DND-41 (cell line): ENCODE data around the gene USP22.

Source experiments
- ATAC-seq: fragments of 200-7000 bp; cut with Tn5 transposase; 3 replicates; pipeline ENCODE4 v1.9.1; 2021; ENCODE audit warnings: low read depth; ENCODE audit not compliant: insufficient read depth
- DNase-seq: peaks from one replicate; pipeline ENCODE4 v3.0.0-alpha.2; 2020
- H2AFZ ChIP-seq: 2 replicates; pipeline ENCODE4 v1.6.0; 2012; ENCODE audit warnings: low read depth, low read length
- H3K27ac ChIP-seq: 2 replicates; pipeline ENCODE4 v1.5.1; 2012; ENCODE audit warnings: low read length, inconsistent platforms
- H3K27me3 ChIP-seq: fragments of 200-600 bp; sonication (generic); 2 replicates; pipeline ENCODE4 v1.6.0; 2012; ENCODE audit warnings: low read length, mild to moderate bottlenecking, inconsistent platforms; ENCODE audit not compliant: insufficient read depth, poor library complexity
- H3K36me3 ChIP-seq: 2 replicates; pipeline ENCODE4 v1.5.1; 2012; ENCODE audit warnings: low read length, inconsistent platforms; ENCODE audit not compliant: insufficient read depth
- H3K4me1 ChIP-seq: 2 replicates; pipeline ENCODE4 v1.5.1; 2012; ENCODE audit warnings: mild to moderate bottlenecking, low read length; ENCODE audit not compliant: insufficient read depth
- H3K4me2 ChIP-seq: 2 replicates; pipeline ENCODE4 v1.6.0; 2012; ENCODE audit warnings: mild to moderate bottlenecking, moderate library complexity, low read length, inconsistent platforms; ENCODE audit not compliant: insufficient read depth
- H3K4me3 ChIP-seq, 2 experiments: fragments of 200-600 bp in 1 of 2; shearing (Covaris generic) in 1 of 2; 2 replicates each; pipeline ENCODE4 v1.5.1; 2012 to 2016; ENCODE audit warnings: inconsistent platforms in 2 of 2, low read length in 2 of 2, mild to moderate bottlenecking in 2 of 2, low read depth in 1 of 2, moderate library complexity in 1 of 2
- H3K79me2 ChIP-seq: 2 replicates; pipeline ENCODE4 v1.6.0; 2012; ENCODE audit warnings: low read length, inconsistent platforms; ENCODE audit not compliant: insufficient read depth
- H3K9ac ChIP-seq: 2 replicates; pipeline ENCODE4 v1.6.0; 2012; ENCODE audit warnings: low read depth, mild to moderate bottlenecking, inconsistent platforms, low read length, moderate library complexity
- H3K9me3 ChIP-seq: 2 replicates; pipeline ENCODE4 v1.5.1; 2012; ENCODE audit warnings: low read length, moderate library complexity, mild to moderate bottlenecking, inconsistent platforms; ENCODE audit not compliant: insufficient read depth, severe bottlenecking
- H4K20me1 ChIP-seq: 2 replicates; pipeline ENCODE4 v1.6.0; 2012; ENCODE audit warnings: low read length; ENCODE audit not compliant: insufficient read depth
- EZH2 ChIP-seq: IDR thresholded peaks from 3 replicates; pipeline ENCODE4 v1.6.1; 2012; ENCODE audit warnings: borderline replicate concordance, low read depth, mild to moderate bottlenecking, moderate library complexity, low read length, inconsistent platforms; ENCODE audit not compliant: severe bottlenecking
- TF ChIP-seq, protein P1 (sequence below): IDR thresholded peaks from 2 replicates; pipeline ENCODE4 v1.5.1; 2012; ENCODE audit warnings: borderline replicate concordance, low read length, moderate library complexity, mild to moderate bottlenecking; ENCODE audit not compliant: poor library complexity, severe bottlenecking; ENCODE audit errors: extremely low read depth

Gene USP22

GRCh38 chr17:21029036-21029435 lies 13.8 kb downstream of the USP22 start:
- peaks cover 100% of the 10 kb centered on the region for H4K20me1 ChIP-seq
- peaks cover 91% of the 10 kb centered on the region for H3K36me3 ChIP-seq
- TF ChIP-seq, protein P1, sequence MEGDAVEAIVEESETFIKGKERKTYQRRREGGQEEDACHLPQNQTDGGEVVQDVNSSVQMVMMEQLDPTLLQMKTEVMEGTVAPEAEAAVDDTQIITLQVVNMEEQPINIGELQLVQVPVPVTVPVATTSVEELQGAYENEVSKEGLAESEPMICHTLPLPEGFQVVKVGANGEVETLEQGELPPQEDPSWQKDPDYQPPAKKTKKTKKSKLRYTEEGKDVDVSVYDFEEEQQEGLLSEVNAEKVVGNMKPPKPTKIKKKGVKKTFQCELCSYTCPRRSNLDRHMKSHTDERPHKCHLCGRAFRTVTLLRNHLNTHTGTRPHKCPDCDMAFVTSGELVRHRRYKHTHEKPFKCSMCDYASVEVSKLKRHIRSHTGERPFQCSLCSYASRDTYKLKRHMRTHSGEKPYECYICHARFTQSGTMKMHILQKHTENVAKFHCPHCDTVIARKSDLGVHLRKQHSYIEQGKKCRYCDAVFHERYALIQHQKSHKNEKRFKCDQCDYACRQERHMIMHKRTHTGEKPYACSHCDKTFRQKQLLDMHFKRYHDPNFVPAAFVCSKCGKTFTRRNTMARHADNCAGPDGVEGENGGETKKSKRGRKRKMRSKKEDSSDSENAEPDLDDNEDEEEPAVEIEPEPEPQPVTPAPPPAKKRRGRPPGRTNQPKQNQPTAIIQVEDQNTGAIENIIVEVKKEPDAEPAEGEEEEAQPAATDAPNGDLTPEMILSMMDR, result no peak
- TF ChIP-seq EZH2, result no peak

DNA sequence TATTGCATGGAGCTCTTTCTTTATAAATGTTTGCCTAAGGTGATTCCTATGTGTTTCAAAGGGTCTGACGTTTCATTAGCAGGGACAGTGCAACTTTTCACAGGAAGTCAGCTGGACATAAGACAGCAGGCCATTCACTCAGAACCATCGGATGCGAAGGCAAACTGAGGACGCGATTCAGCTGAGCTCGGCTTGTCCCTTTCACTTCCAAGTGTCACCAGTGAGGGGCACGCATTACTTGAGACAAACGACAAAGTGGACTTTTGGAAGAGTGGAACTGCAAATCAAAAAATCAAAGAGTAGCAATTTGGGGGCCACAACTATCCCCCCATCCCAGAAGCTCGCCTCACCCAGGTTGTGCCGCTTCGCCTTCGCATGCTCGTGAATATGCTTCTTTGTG lies 14.6 kb downstream of the USP22 start:
- Histone ChIP-seq H3K27me3 (no peaks in the 10 kb centered on the region), H3K4me1 (no peaks in the 10 kb centered on the region), H3K4me3 (no peak overlapping the region), H3K9me3 (no peaks in the 10 kb centered on the region), H4K20me1 (peaks cover 100% of the 10 kb centered on the region), H3K4me2 (no peak overlapping the region), H3K27ac (no peak overlapping the region), H3K36me3 (peaks cover 94% of the 10 kb centered on the region), H2AFZ (no peak overlapping the region), H3K9ac (no peak overlapping the region), H3K79me2 (peaks cover 100% of the 10 kb centered on the region)
- no peak for DNase-seq
- no peak for TF ChIP-seq EZH2
- TF ChIP-seq, protein P1, result no peak
- ATAC-seq, result no peak

More at GRCh38 chr17:21029036-21029435, 13.8 kb downstream of the USP22 start:
- Histone ChIP-seq H3K79me2 (peaks cover 100% of the 10 kb centered on the region), H3K4me1 (peaks cover 1% of the 10 kb centered on the region; the same call in 1 of the 2 replicates), H3K9ac (no peak overlapping the region), H3K4me2 (no peak overlapping the region), H3K4me3 (no peak overlapping the region), H3K27ac (no peak overlapping the region), H2AFZ (no peak overlapping the region), H3K9me3 (no peaks in the 10 kb centered on the region), H3K27me3 (no peaks in the 10 kb centered on the region)
- no peak for DNase-seq
- ATAC-seq, result no peak

- TF ChIP-seq, protein P1, result no peak
- TF ChIP-seq EZH2, result no peak
- H3K4me2 ChIP-seq, result no peak overlapping the region
- no peak overlapping the region for H2AFZ ChIP-seq
- no peak overlapping the region for H3K27ac ChIP-seq
- no peaks in the 10 kb centered on the region for H3K9me3 ChIP-seq
- ATAC-seq (no peak), DNase-seq (no peak)
- H3K79me2 ChIP-seq, result peaks cover 100% of the 10 kb centered on the region
- peaks cover 92% of the 10 kb centered on the region for H3K36me3 ChIP-seq
- no peaks in the 10 kb centered on the region for H3K27me3 ChIP-seq
- H4K20me1 ChIP-seq, result peaks cover 99% of the 10 kb centered on the region
- no peaks in the 10 kb centered on the region for H3K4me1 ChIP-seq
- no peak overlapping the region for H3K4me3 ChIP-seq
- no peak overlapping the region for H3K9ac ChIP-seq
Observed at GRCh38 chr17:21027031-21027430, 15.8 kb downstream of the USP22 start.

GRCh38 chr17:21025451-21025850 lies 17.4 kb downstream of the USP22 start:
- Histone ChIP-seq H3K36me3 (peaks cover 94% of the 10 kb centered on the region), H3K9ac (no peak overlapping the region), H4K20me1 (peaks cover 99% of the 10 kb centered on the region), H3K4me2 (no peak overlapping the region), H2AFZ (no peak overlapping the region), H3K27me3 (no peaks in the 10 kb centered on the region), H3K9me3 (no peaks in the 10 kb centered on the region), H3K4me3 (no peak overlapping the region), H3K4me1 (no peaks in the 10 kb centered on the region), H3K79me2 (peaks cover 100% of the 10 kb centered on the region), H3K27ac (no peak overlapping the region)
- TF ChIP-seq, protein P1, result no peak
- no peak for ATAC-seq
- DNase-seq, result no peak
